Caco-2 (cell line): ENCODE measurements around the gene TEAD1. TPM values are rescaled to one million over a fixed set of nuclear protein-coding genes. Genes with fewer than 3 reads are reported as not detected.
A peak's percentile ranks its signal among the peaks of the same experiment; 100 is the strongest.

Experiments
- BruUV-seq: library from RNA; stranded (reverse); fragments of 400-500 nt; replicated peaks from 2 replicates; lab custom pipeline; 2021; lab: Mats Ljungman, UMichigan
- CTCF ChIA-PET: fragments of 300-600 bp; sonication (Branson Sonifier 250); formaldehyde crosslinking; loops from one replicate; lab custom pipeline; 2022; ENCODE audit warnings: antibody characterized with exemption; lab: Charles Lee
- POLR2A ChIA-PET: fragments of 300-600 bp; sonication (Branson Sonifier 250); formaldehyde crosslinking; loops from one replicate; lab custom pipeline; 2022; ENCODE audit warnings: antibody characterized with exemption; lab: Charles Lee
- DNase-seq, 2 experiments: peaks; one replicate each; pipeline versions ENCODE4 v3.0.0 to v3.0.0-alpha.2; 2020 to 2022
- H3K27me3 ChIP-seq: replicated peaks from 2 replicates; pipeline ENCODE4 v1.6.0; 2011; ENCODE audit warnings: low read length; ENCODE audit not compliant: control insufficient read depth, insufficient read depth
- H3K36me3 ChIP-seq: 2 replicates; pipeline ENCODE4 v1.5.1; 2011; ENCODE audit warnings: low read length; ENCODE audit not compliant: control insufficient read depth, insufficient read depth
- H3K4me1 ChIP-seq: fragments of 250-450 bp; sonication (Bioruptor Pico); 2 replicates; pipeline ENCODE4 v1.5.1; 2020; ENCODE audit warnings: mild to moderate bottlenecking
- H3K4me3 ChIP-seq: 2 replicates; pipeline ENCODE4 v1.5.1; 2011; ENCODE audit warnings: low read depth, mild to moderate bottlenecking, control low read depth, low read length
- H3K9me3 ChIP-seq: fragments of 250-450 bp; sonication (Bioruptor Pico); 2 replicates; pipeline ENCODE4 v1.5.1; 2020; ENCODE audit warnings: mild to moderate bottlenecking, moderate library complexity
- H3K27ac Mint-ChIP-seq: one replicate; pipeline ENCODE4 v1.8.0; 2022; ENCODE audit warnings: mixed read lengths; ENCODE audit not compliant: unreplicated experiment
- H3K27me3 Mint-ChIP-seq: one replicate; pipeline ENCODE4 v1.8.0; 2022; ENCODE audit warnings: mixed read lengths; ENCODE audit not compliant: insufficient read depth, unreplicated experiment
- H3K36me3 Mint-ChIP-seq: one replicate; pipeline ENCODE4 v1.8.0; 2022; ENCODE audit warnings: mild to moderate bottlenecking, mixed read lengths; ENCODE audit not compliant: insufficient read depth, unreplicated experiment
- H3K4me1 Mint-ChIP-seq: one replicate; pipeline ENCODE4 v1.8.0; 2022; ENCODE audit warnings: low read depth, mixed read lengths; ENCODE audit not compliant: unreplicated experiment
- H3K4me3 Mint-ChIP-seq: one replicate; pipeline ENCODE4 v1.8.0; 2022; ENCODE audit warnings: mild to moderate bottlenecking, moderate library complexity, mixed read lengths; ENCODE audit not compliant: unreplicated experiment
- H3K9me3 Mint-ChIP-seq: one replicate; pipeline ENCODE4 v1.8.0; 2022; ENCODE audit warnings: mixed read lengths; ENCODE audit not compliant: unreplicated experiment
- CTCF ChIP-seq, 2 experiments: fragments of 200-600 bp in 1 of 2; IDR thresholded peaks; 1 replicate in 1 of 2; 2 replicates in 1 of 2; pipeline versions ENCODE4 v1.5.1 to v1.8.0; 2011 to 2022; ENCODE audit warnings: antibody characterized with exemption in 1 of 2, control low read depth in 1 of 2, inconsistent platforms in 1 of 2, low read depth in 1 of 2, low read length in 1 of 2, mild to moderate bottlenecking in 1 of 2, moderate library complexity in 1 of 2; ENCODE audit not compliant: insufficient read depth in 1 of 2, severe bottlenecking in 1 of 2, unreplicated experiment in 1 of 2
- intact Hi-C: fragments of 100-400 bp; cut with micrococcal nuclease; formaldehyde crosslinking; loops from one replicate; pipeline ENCODE4 v1.10.0; 2022; ENCODE audit not compliant: unreplicated experiment
- total RNA-seq: library from RNA; stranded (reverse); gene quantifications from 2 replicates; pipeline ENCODE4 v1.2.3, GENCODE V29; 2022

The TEAD1 gene
- total RNA-seq, 1 experiment from 2014 or later = 144 TPM

DNA sequence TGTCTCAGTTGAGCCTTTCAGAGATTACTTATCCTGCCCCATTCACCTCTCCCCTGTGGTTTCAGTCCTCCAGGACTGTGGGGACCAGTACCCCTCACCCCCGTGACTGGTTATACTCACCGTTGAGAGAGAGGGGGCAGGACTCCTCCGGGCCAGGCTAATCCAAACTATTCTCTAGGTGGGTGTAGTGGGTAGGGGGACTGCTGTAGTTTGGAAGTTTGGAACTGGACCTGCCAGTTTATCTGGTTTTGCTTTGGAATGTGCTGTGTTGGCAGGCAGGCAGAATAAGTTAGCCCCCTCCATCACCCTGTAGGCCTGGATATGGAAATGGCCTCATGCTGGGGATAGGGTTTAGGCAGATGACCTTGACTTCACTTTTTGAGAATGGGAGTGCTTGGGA lies 13.5 kb downstream of the TEAD1 start:
- ChIA-PET POLR2A (interaction anchor here (0.6 kb wide), 1 partner anchor 45 kb away, joined by 3 read pairs; no protein-coding TSS in a partner anchor), CTCF (no interaction called here)
- H3K36me3 ChIP-seq = no peaks in the 10 kb centered on the region
- TF ChIP-seq CTCF (IDR thresholded peaks at IDR 0.05; ENCODE audit: insufficient read depth in 1 of 2, low read depth in 1 of 2, low read length in 1 of 2, severe bottlenecking in 1 of 2, unreplicated experiment in 1 of 2) = no peak
- Mint-ChIP-seq H3K27me3 (no peaks in the 10 kb centered on the region), H3K36me3 (peaks cover 55% of the 10 kb centered on the region), H3K4me3 (peak overlapping the region; percentile 40), H3K9me3 (no peaks in the 10 kb centered on the region), H3K4me1 (peaks cover 91% of the 10 kb centered on the region), H3K27ac (peak overlapping the region; percentile 75)
- peak; percentile 63 to 69 for DNase-seq
- no peaks in the 10 kb centered on the region for H3K9me3 ChIP-seq
- peaks cover 94% of the 10 kb centered on the region for H3K4me1 ChIP-seq
- H3K4me3 ChIP-seq = no peak overlapping the region
- BruUV-seq = no TSS peak
- no peaks in the 10 kb centered on the region for H3K27me3 ChIP-seq
- intact Hi-C loops = loop anchor here (1.0 to 10.0 kb wide), 3 partner anchors 36 to 273 kb away; no protein-coding TSS in a partner anchor

GRCh38 chr11:12689029-12689755 lies 15.0 kb downstream of the TEAD1 start:
- H3K4me3 ChIP-seq = no peak overlapping the region
- H3K4me1 ChIP-seq = peaks cover 92% of the 10 kb centered on the region
- DNase-seq = no peak
- Mint-ChIP-seq H3K27me3 (no peaks in the 10 kb centered on the region), H3K27ac (peak overlapping the region; percentile 53), H3K36me3 (peaks cover 46% of the 10 kb centered on the region), H3K4me1 (peaks cover 86% of the 10 kb centered on the region), H3K9me3 (no peaks in the 10 kb centered on the region), H3K4me3 (peak overlapping the region; percentile 20)
- no peaks in the 10 kb centered on the region for H3K36me3 ChIP-seq
- no TSS peak for BruUV-seq
- CTCF ChIA-PET = interaction anchor here (0.7 kb wide), 1 partner anchor 178 kb away, joined by 3 read pairs; no protein-coding TSS in a partner anchor
- H3K9me3 ChIP-seq = no peaks in the 10 kb centered on the region
- POLR2A ChIA-PET = no interaction called here
- TF ChIP-seq CTCF (IDR thresholded peaks at IDR 0.05; ENCODE audit: insufficient read depth in 1 of 2, low read depth in 1 of 2, low read length in 1 of 2, severe bottlenecking in 1 of 2, unreplicated experiment in 1 of 2) = no peak
- no peaks in the 10 kb centered on the region for H3K27me3 ChIP-seq
- intact Hi-C loops = loop anchor here (5.0 to 10.0 kb wide), 2 partner anchors 78 to 274 kb away; no protein-coding TSS in a partner anchor

GRCh38 chr11:12690663-12691062 lies 16.4 kb downstream of the TEAD1 start:
- Histone ChIP-seq H3K4me1 (peaks cover 90% of the 10 kb centered on the region), H3K9me3 (no peaks in the 10 kb centered on the region), H3K27me3 (no peaks in the 10 kb centered on the region), H3K4me3 (no peak overlapping the region), H3K36me3 (no peaks in the 10 kb centered on the region)
- Mint-ChIP-seq H3K36me3 (peaks cover 44% of the 10 kb centered on the region), H3K9me3 (no peaks in the 10 kb centered on the region), H3K27me3 (no peaks in the 10 kb centered on the region), H3K27ac (peak overlapping the region; percentile 38), H3K4me3 (no peak overlapping the region), H3K4me1 (peaks cover 81% of the 10 kb centered on the region)
- POLR2A ChIA-PET = no interaction called here
- CTCF ChIA-PET = no interaction called here
- no peak for DNase-seq
- no peak for TF ChIP-seq CTCF (IDR thresholded peaks at IDR 0.05; ENCODE audit: insufficient read depth in 1 of 2, low read depth in 1 of 2, low read length in 1 of 2, severe bottlenecking in 1 of 2, unreplicated experiment in 1 of 2)
- intact Hi-C loops = no loop called here
- BruUV-seq = no TSS peak
